HG03354 (cell line): ENCODE results near the gene DHRS7B.
"Not testable (repeated sequence)": the region's sequence is repeated elsewhere in the genome, so short reads cannot be mapped to it uniquely, and the experiment has no call there.

Source experiments
- ATAC-seq: cut with Tn5 transposase; IDR thresholded peaks from one replicate; pipeline ENCODE4 v1.9.1; 2021; ENCODE audit warnings: mild to moderate bottlenecking; ENCODE audit not compliant: unreplicated experiment, poor library complexity, severe bottlenecking

DHRS7B gene

GRCh38 chr17:21107067-21107650, 19.6 kb upstream of the DHRS7B start:
- not testable (repeated sequence) for ATAC-seq

GRCh38 chr17:21108651-21109050, 18.1 kb upstream of the DHRS7B start:
- ATAC-seq: no peak

GRCh38 chr17:21113049-21113690, 13.6 kb upstream of the DHRS7B start:
- ATAC-seq: no peak

- ATAC-seq: no peak
Measured at GRCh38 chr17:21113716-21114115, 13.0 kb upstream of the DHRS7B start.

GRCh38 chr17:21114791-21115190, 12.0 kb upstream of the DHRS7B start:
- not testable (repeated sequence) for ATAC-seq

GRCh38 chr17:21119247-21119918, 7.4 kb upstream of the DHRS7B start:
- peak; percentile 68 for ATAC-seq

GRCh38 chr17:21119919-21120249, 6.9 kb upstream of the DHRS7B start:
- ATAC-seq: no peak

- no peak for ATAC-seq
Measured at GRCh38 chr17:21124086-21124485, 2.7 kb upstream of the DHRS7B start.

- not testable (repeated sequence) for ATAC-seq
Measured at GRCh38 chr17:21124517-21124916, 2.2 kb upstream of the DHRS7B start.

- ATAC-seq: no peak
Measured at GRCh38 chr17:21125862-21126261, 902 bp upstream of the DHRS7B start.

GRCh38 chr17:21127509-21128077, 829 bp downstream of the DHRS7B start:
- no peak for ATAC-seq

- ATAC-seq: no peak
Measured at GRCh38 chr17:21129023-21129681, 2.4 kb downstream of the DHRS7B start.

- no peak for ATAC-seq
Measured at GRCh38 chr17:21131137-21131536, 4.4 kb downstream of the DHRS7B start.

GRCh38 chr17:21132428-21132827, 5.7 kb downstream of the DHRS7B start:
- ATAC-seq: no peak

- ATAC-seq: no peak
Measured at GRCh38 chr17:21134559-21134958, 7.8 kb downstream of the DHRS7B start.

GRCh38 chr17:21140911-21141310, 14.1 kb downstream of the DHRS7B start:
- peak; percentile 62 for ATAC-seq

- no peak for ATAC-seq
Measured at GRCh38 chr17:21141331-21141730, 14.6 kb downstream of the DHRS7B start.

GRCh38 chr17:21142065-21142464, 15.3 kb downstream of the DHRS7B start:
- ATAC-seq: not testable (repeated sequence)

GRCh38 chr17:21143695-21144094, 16.9 kb downstream of the DHRS7B start:
- no peak for ATAC-seq

GRCh38 chr17:21144299-21144698, 17.5 kb downstream of the DHRS7B start:
- ATAC-seq: not testable (repeated sequence)
